GM06990 (cell line): ENCODE data around the gene POGLUT2.

ENCODE experiments used
- DNase-seq: peaks from one replicate; pipeline ENCODE4 v3.0.0-alpha.2; 2011; ENCODE audit not compliant: insufficient read length; ENCODE audit errors: extremely low read depth
- H3K27me3 ChIP-seq: replicated peaks from 2 replicates; pipeline ENCODE4 v1.6.0; 2011; ENCODE audit warnings: low read length; ENCODE audit not compliant: control insufficient read depth, insufficient read depth
- H3K36me3 ChIP-seq: 2 replicates; pipeline ENCODE4 v1.5.1; 2011; ENCODE audit warnings: low read length; ENCODE audit not compliant: control insufficient read depth, insufficient read depth
- H3K4me3 ChIP-seq: replicated peaks from 2 replicates; pipeline ENCODE4 v1.5.1; 2011; ENCODE audit warnings: low read depth, mild to moderate bottlenecking, control low read depth, low read length
- CTCF ChIP-seq: IDR thresholded peaks from 2 replicates; pipeline ENCODE4 v1.5.1; 2011; ENCODE audit warnings: low read length, control low read depth, mild to moderate bottlenecking, inconsistent platforms; ENCODE audit not compliant: insufficient read depth, poor library complexity, severe bottlenecking

Gene POGLUT2

GRCh38 chr13:102774591-102775520 lies 23.9 kb downstream of the POGLUT2 start:
- no peak for TF ChIP-seq CTCF
- no peaks in the 10 kb centered on the region for H3K27me3 ChIP-seq
- no peak for DNase-seq
- H3K4me3 ChIP-seq: no peak overlapping the region
- H3K36me3 ChIP-seq: no peaks in the 10 kb centered on the region

DNA sequence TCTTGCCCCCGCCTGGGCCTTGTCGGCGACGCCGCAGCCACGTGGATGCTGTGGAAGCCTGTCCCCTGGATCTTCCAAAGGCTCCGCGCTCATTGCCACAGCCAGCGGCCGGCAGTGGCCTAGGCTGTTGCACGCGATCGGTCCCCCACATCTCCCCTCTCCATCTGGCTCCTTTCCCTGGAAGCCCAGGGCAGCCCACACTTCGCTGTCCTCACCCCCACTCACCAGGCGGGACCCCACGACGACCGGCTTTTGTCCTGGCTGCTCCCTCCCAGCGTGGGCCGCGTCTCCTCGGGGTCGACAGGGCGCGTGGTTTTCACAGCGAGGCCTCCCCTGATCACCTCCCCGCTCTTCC lies 24.6 kb downstream of the POGLUT2 start:
- H3K27me3 ChIP-seq: no peaks in the 10 kb centered on the region
- DNase-seq: no peak
- H3K36me3 ChIP-seq: no peaks in the 10 kb centered on the region
- no peak for TF ChIP-seq CTCF
- H3K4me3 ChIP-seq: peak overlapping the region; percentile 76

DNA sequence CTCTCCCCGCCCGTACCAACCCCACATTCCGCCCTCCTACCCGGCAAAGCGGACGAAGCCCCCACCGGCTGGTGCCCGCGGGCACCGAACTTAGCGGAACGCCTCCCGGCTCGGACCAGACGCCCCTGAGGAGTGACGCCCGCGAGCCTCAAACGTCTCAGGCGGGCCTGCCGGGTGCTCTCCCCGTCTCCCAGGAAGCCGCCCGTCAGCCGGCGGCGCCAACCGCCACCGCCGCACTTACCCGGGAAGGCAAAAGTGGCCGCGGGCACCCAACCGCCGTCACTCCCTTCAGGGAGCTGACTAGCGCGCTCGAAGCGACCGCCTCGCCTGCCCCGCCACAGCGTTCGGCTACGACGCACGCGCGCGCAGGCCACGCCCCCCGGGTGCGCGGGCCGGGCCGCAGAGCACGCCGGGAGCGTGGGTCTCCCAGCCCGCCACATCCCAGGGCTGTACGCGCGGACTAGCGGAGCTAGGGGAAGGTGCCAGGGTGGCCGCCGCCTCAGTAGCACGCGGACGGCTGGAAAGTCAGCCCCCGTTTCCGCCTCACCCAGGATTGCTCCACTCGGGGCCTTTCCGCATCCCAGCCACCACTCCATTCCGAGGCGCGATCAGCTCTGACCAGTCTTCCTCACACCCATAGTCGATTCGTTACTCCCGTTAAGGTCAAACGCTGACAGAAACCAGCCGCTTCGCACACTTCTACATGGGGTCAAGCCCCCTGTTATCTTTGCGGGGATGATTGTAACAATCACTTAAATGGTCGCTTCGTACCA lies 25.1 kb downstream of the POGLUT2 start, which contains the start of gene TEX30:
Gene TEX30 (minus strand): TSS at position 346 of the 773 bp plus-strand sequence. CDS start 3,760 bp downstream, outside the sequence.
- peak; percentile 94 for DNase-seq
- H3K4me3 ChIP-seq: peak within 1 kb of the TSS; percentile 76
- no peak for TF ChIP-seq CTCF
- no peaks in the 10 kb centered on the region for H3K36me3 ChIP-seq
- no peaks in the 10 kb centered on the region for H3K27me3 ChIP-seq

GRCh38 chr13:102772042-102772425 lies 26.7 kb downstream of the POGLUT2 start:
- DNase-seq: no peak
- Histone ChIP-seq H3K4me3 (peak overlapping the region; percentile 76; the same call in 1 of the 2 replicates), H3K36me3 (no peaks in the 10 kb centered on the region), H3K27me3 (no peaks in the 10 kb centered on the region)
- no peak for TF ChIP-seq CTCF

- TF ChIP-seq CTCF: no peak
- Histone ChIP-seq H3K36me3 (no peaks in the 10 kb centered on the region), H3K4me3 (no peak overlapping the region), H3K27me3 (no peaks in the 10 kb centered on the region)
- no peak for DNase-seq
Observed at GRCh38 chr13:102771298-102772041, 27.3 kb downstream of the POGLUT2 start.
